Stimulated activated naive CD8-positive, alpha-beta T cell treated with anti-CD3 and anti-CD28 coated beads, Interleukin-15, Interleukin-2, amounts not matched to agents 100 ng/mL and 50 ng/mL, for 24 hours (primary cell): Measurements from ENCODE around the gene TNIP1.

Experiments used
- H3K27ac Mint-ChIP-seq: one replicate; pipeline ENCODE4 v1.8.0; 2021; ENCODE audit warnings: mild to moderate bottlenecking, mixed read lengths
- H3K27me3 Mint-ChIP-seq: one replicate; pipeline ENCODE4 v1.8.0; 2021; ENCODE audit warnings: mixed read lengths
- H3K36me3 Mint-ChIP-seq: one replicate; pipeline ENCODE4 v1.8.0; 2021; ENCODE audit warnings: low read depth, mixed read lengths
- H3K4me1 Mint-ChIP-seq: one replicate; pipeline ENCODE4 v1.8.0; 2021; ENCODE audit warnings: low read depth, mixed read lengths
- H3K4me3 Mint-ChIP-seq: one replicate; pipeline ENCODE4 v1.8.0; 2021; ENCODE audit warnings: mild to moderate bottlenecking, mixed read lengths
- H3K9me3 Mint-ChIP-seq: one replicate; pipeline ENCODE4 v1.8.0; 2021; ENCODE audit warnings: mixed read lengths

TNIP1 gene

GRCh38 chr5:151096001-151096373, 15.2 kb upstream of the TNIP1 start:
- peak overlapping the region; percentile 46 for H3K27ac Mint-ChIP-seq
- H3K4me1 Mint-ChIP-seq, result peaks cover 90% of the 10 kb centered on the region
- no peak overlapping the region for H3K4me3 Mint-ChIP-seq
- H3K36me3 Mint-ChIP-seq, result peaks cover 37% of the 10 kb centered on the region
- H3K27me3 Mint-ChIP-seq, result no peaks in the 10 kb centered on the region
- H3K9me3 Mint-ChIP-seq, result no peaks in the 10 kb centered on the region

GRCh38 chr5:151095341-151096000, 14.6 kb upstream of the TNIP1 start:
- Mint-ChIP-seq H3K4me3 (no peak overlapping the region), H3K36me3 (peaks cover 32% of the 10 kb centered on the region), H3K27me3 (no peaks in the 10 kb centered on the region), H3K4me1 (peaks cover 87% of the 10 kb centered on the region), H3K9me3 (no peaks in the 10 kb centered on the region), H3K27ac (peak overlapping the region; percentile 46)

GRCh38 chr5:151094852-151095245, 14.0 kb upstream of the TNIP1 start:
- H3K27me3 Mint-ChIP-seq, result peaks cover 4% of the 10 kb centered on the region
- peak overlapping the region; percentile 97 for H3K27ac Mint-ChIP-seq
- peaks cover 26% of the 10 kb centered on the region for H3K36me3 Mint-ChIP-seq
- H3K4me1 Mint-ChIP-seq, result peaks cover 81% of the 10 kb centered on the region
- no peaks in the 10 kb centered on the region for H3K9me3 Mint-ChIP-seq
- H3K4me3 Mint-ChIP-seq, result peak overlapping the region; percentile 75

GRCh38 chr5:151094030-151094851, 13.4 kb upstream of the TNIP1 start:
- H3K36me3 Mint-ChIP-seq, result peaks cover 21% of the 10 kb centered on the region
- H3K27me3 Mint-ChIP-seq, result peaks cover 4% of the 10 kb centered on the region
- H3K4me1 Mint-ChIP-seq, result peaks cover 75% of the 10 kb centered on the region
- peak overlapping the region; percentile 75 for H3K4me3 Mint-ChIP-seq
- peak overlapping the region; percentile 97 for H3K27ac Mint-ChIP-seq
- H3K9me3 Mint-ChIP-seq, result no peaks in the 10 kb centered on the region

- Mint-ChIP-seq H3K27ac (peak overlapping the region; percentile 97), H3K27me3 (peaks cover 4% of the 10 kb centered on the region), H3K36me3 (peaks cover 13% of the 10 kb centered on the region), H3K4me3 (peak overlapping the region; percentile 75), H3K4me1 (peaks cover 69% of the 10 kb centered on the region), H3K9me3 (no peaks in the 10 kb centered on the region)
Observed at GRCh38 chr5:151093476-151093889, 12.6 kb upstream of the TNIP1 start.

- Mint-ChIP-seq H3K4me1 (peaks cover 65% of the 10 kb centered on the region), H3K27me3 (peaks cover 4% of the 10 kb centered on the region), H3K4me3 (no peak overlapping the region), H3K9me3 (no peaks in the 10 kb centered on the region), H3K27ac (peak overlapping the region; percentile 49), H3K36me3 (peaks cover 9% of the 10 kb centered on the region)
Observed at GRCh38 chr5:151092762-151093161, 11.9 kb upstream of the TNIP1 start.

GRCh38 chr5:151089726-151090125, 8.9 kb upstream of the TNIP1 start:
- H3K27ac Mint-ChIP-seq, result no peak overlapping the region
- no peaks in the 10 kb centered on the region for H3K36me3 Mint-ChIP-seq
- H3K4me3 Mint-ChIP-seq, result no peak overlapping the region
- H3K4me1 Mint-ChIP-seq, result peaks cover 64% of the 10 kb centered on the region
- peaks cover 4% of the 10 kb centered on the region for H3K27me3 Mint-ChIP-seq
- H3K9me3 Mint-ChIP-seq, result no peaks in the 10 kb centered on the region

- Mint-ChIP-seq H3K4me1 (peaks cover 62% of the 10 kb centered on the region), H3K9me3 (no peaks in the 10 kb centered on the region), H3K27ac (no peak overlapping the region), H3K36me3 (no peaks in the 10 kb centered on the region), H3K27me3 (peaks cover 4% of the 10 kb centered on the region), H3K4me3 (no peak overlapping the region)
Observed at GRCh38 chr5:151088986-151089385, 8.2 kb upstream of the TNIP1 start.

GRCh38 chr5:151087486-151087885, 6.7 kb upstream of the TNIP1 start:
- Mint-ChIP-seq H3K36me3 (peaks cover 4% of the 10 kb centered on the region), H3K4me3 (peak overlapping the region; percentile 42), H3K27me3 (peaks cover 4% of the 10 kb centered on the region), H3K9me3 (no peaks in the 10 kb centered on the region), H3K27ac (peak overlapping the region; percentile 24), H3K4me1 (peaks cover 61% of the 10 kb centered on the region)

- peak overlapping the region; percentile 64 for H3K27ac Mint-ChIP-seq
- H3K4me3 Mint-ChIP-seq, result peak overlapping the region; percentile 80
- H3K9me3 Mint-ChIP-seq, result no peaks in the 10 kb centered on the region
- H3K36me3 Mint-ChIP-seq, result peaks cover 5% of the 10 kb centered on the region
- H3K4me1 Mint-ChIP-seq, result peaks cover 64% of the 10 kb centered on the region
- H3K27me3 Mint-ChIP-seq, result peaks cover 4% of the 10 kb centered on the region
Observed at GRCh38 chr5:151086905-151087360, 6.1 kb upstream of the TNIP1 start.

GRCh38 chr5:151086192-151086869, 5.5 kb upstream of the TNIP1 start:
- H3K27me3 Mint-ChIP-seq, result peaks cover 4% of the 10 kb centered on the region
- peaks cover 5% of the 10 kb centered on the region for H3K36me3 Mint-ChIP-seq
- H3K4me1 Mint-ChIP-seq, result peaks cover 65% of the 10 kb centered on the region
- peak overlapping the region; percentile 80 for H3K4me3 Mint-ChIP-seq
- H3K9me3 Mint-ChIP-seq, result no peaks in the 10 kb centered on the region
- H3K27ac Mint-ChIP-seq, result peak overlapping the region; percentile 77

GRCh38 chr5:151085517-151086041, 4.7 kb upstream of the TNIP1 start:
- Mint-ChIP-seq H3K36me3 (peaks cover 5% of the 10 kb centered on the region), H3K9me3 (no peaks in the 10 kb centered on the region), H3K27me3 (peaks cover 4% of the 10 kb centered on the region), H3K4me1 (peaks cover 67% of the 10 kb centered on the region), H3K4me3 (peak overlapping the region; percentile 76), H3K27ac (peak overlapping the region; percentile 77)

GRCh38 chr5:151084363-151084762, 3.5 kb upstream of the TNIP1 start:
- H3K4me1 Mint-ChIP-seq, result peaks cover 78% of the 10 kb centered on the region
- H3K27ac Mint-ChIP-seq, result no peak overlapping the region
- peak overlapping the region; percentile 76 for H3K4me3 Mint-ChIP-seq
- H3K36me3 Mint-ChIP-seq, result peaks cover 16% of the 10 kb centered on the region
- no peaks in the 10 kb centered on the region for H3K27me3 Mint-ChIP-seq
- no peaks in the 10 kb centered on the region for H3K9me3 Mint-ChIP-seq

GRCh38 chr5:151083081-151083676, 2.3 kb upstream of the TNIP1 start:
- H3K27ac Mint-ChIP-seq, result peak overlapping the region; percentile 87
- no peaks in the 10 kb centered on the region for H3K27me3 Mint-ChIP-seq
- H3K4me1 Mint-ChIP-seq, result peaks cover 85% of the 10 kb centered on the region
- H3K36me3 Mint-ChIP-seq, result peaks cover 18% of the 10 kb centered on the region
- peak overlapping the region; percentile 92 for H3K4me3 Mint-ChIP-seq
- no peaks in the 10 kb centered on the region for H3K9me3 Mint-ChIP-seq
